ENCODE data around the gene NAALADL2.

The NAALADL2 gene

GRCh38 chr3:175476489-175476888 lies 617.4 kb downstream of the NAALADL2 start:
- no peak for TF ChIP-seq CTCF (IDR thresholded peaks at IDR 0.05)

GRCh38 chr3:175477651-175478224 lies 618.6 kb downstream of the NAALADL2 start:
- TF ChIP-seq CTCF (IDR thresholded peaks at IDR 0.05), result no peak

- no peak for TF ChIP-seq CTCF (IDR thresholded peaks at IDR 0.05)
Measured at GRCh38 chr3:175478301-175478700, 619.2 kb downstream of the NAALADL2 start.

GRCh38 chr3:175479175-175479574 lies 620.0 kb downstream of the NAALADL2 start:
- TF ChIP-seq CTCF (IDR thresholded peaks at IDR 0.05), result no peak

- no peak for TF ChIP-seq CTCF (IDR thresholded peaks at IDR 0.05)
Measured at GRCh38 chr3:175479800-175480199, 620.7 kb downstream of the NAALADL2 start.

GRCh38 chr3:175484666-175485065 lies 625.5 kb downstream of the NAALADL2 start:
- TF ChIP-seq CTCF (IDR thresholded peaks at IDR 0.05), result no peak

GRCh38 chr3:175485436-175485835 lies 626.3 kb downstream of the NAALADL2 start:
- TF ChIP-seq CTCF (IDR thresholded peaks at IDR 0.05), result peak; percentile 50; the same call in 1 of the 2 replicates

- no peak for TF ChIP-seq CTCF (IDR thresholded peaks at IDR 0.05)
Measured at GRCh38 chr3:175486255-175486654, 627.1 kb downstream of the NAALADL2 start.
